ENCODE results near the gene PRTN3.
"Not testable (repeated sequence)": the region's sequence is repeated elsewhere in the genome, so short reads cannot be mapped to it uniquely, and the experiment has no call there.

The PRTN3 gene

DNA sequence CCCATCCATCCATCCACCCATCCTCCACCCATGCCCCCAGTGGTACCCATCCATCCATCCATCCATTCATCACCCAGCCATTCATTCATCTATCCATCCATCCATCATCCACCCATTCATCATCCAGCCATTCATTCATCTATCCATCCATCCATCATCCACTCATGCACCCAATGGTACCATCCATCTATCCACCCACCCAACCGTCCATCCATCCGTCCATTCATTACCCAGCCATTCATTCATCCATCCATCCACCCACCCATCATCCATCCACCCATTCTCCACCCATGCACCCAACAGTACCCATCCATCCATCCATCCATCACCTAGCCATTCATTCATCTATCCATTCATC, 24.3 kb upstream of the PRTN3 start:
- DNase-seq = no peak

DNA sequence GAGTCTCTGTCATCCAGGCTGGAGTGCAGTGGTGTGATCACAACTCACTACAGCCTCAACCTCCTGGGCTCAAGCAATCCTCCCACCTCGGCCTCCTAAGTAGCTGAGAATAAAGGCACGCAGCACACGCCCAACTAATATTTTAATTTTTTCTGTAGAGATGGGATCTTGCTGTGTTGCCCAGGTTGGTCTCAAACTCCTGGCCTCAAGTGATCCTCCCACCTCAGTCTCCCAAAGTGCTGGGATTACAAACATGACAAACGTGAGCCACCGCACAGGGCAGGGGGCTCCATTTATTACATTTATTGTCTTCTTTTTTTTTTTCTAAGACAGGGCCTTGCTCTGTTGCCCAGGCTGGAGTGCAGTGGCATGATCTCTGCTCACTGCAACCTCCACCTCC, 20.6 kb upstream of the PRTN3 start:
- not testable (repeated sequence) for DNase-seq

DNA sequence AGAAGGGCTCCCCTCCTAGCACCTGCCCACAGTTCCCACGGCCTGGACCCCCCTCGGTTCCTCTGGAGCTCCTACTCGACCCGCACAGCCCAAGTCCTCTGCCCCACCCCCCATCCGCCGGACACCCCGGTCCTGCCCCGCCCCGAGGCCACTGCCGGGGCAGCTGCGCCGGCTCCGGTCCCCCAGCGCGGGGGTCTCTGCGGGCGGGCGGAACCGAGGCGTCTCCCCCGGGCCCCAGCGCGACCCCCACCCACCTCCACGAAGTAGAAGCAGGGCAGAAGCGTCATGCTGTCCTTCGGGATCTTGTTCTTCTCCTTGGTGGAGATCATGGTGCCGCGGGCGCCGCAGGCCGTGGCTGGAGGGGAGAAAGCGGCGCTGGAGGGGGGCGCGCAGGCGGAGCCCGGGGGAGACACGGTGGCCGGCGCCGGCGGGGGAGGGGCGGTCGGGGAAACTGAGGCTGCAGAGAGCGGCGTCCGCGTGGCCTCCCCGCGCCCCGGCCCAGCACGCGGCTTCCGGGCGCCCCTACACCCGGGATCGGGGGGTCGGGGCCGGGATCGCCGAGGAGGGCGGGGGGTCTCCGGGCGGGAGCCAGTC, 19.5 kb upstream of the PRTN3 start:
- DNase-seq = no peak

DNA sequence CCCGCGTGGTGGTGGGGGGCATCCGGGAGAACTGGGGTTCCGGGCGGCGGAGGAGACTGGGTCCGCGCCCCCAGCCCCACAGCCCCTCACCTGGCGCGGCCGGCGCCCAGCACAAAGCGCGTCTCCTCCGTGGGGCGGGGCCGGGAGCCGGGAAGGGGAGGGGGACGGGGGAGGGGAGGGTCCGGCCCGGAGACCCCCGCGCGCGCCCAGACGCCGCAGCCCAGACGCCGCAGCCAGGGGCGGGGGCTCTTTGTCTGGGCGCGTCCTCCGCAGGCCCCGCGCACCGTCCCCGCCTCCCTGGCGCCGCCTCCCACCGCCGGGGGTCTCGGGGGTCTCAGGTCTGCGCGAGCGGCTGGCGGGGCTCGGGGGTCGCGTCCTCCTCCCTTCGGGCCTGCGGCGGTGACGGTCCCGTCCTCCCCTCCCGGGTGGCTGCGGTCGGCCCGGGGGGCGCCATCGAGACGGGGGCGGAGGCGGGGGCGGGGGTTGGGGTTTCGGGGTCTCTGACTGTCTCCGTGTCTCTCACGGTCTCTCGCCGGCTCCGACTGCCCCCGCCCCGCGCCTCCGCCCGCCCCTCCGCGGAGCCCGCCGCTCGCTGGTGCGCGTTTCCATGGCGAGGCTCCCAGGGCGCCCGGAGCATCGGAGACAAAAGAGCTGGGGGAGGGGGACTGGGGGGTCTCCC, 18.8 kb upstream of the PRTN3 start, which contains the start of gene PLPPR3:
TSS of gene PLPPR3 (minus strand) at position 131 of the 679 bp plus-strand sequence. CDS start 396 bp downstream, outside the sequence.
- DNase-seq = no peak

DNA sequence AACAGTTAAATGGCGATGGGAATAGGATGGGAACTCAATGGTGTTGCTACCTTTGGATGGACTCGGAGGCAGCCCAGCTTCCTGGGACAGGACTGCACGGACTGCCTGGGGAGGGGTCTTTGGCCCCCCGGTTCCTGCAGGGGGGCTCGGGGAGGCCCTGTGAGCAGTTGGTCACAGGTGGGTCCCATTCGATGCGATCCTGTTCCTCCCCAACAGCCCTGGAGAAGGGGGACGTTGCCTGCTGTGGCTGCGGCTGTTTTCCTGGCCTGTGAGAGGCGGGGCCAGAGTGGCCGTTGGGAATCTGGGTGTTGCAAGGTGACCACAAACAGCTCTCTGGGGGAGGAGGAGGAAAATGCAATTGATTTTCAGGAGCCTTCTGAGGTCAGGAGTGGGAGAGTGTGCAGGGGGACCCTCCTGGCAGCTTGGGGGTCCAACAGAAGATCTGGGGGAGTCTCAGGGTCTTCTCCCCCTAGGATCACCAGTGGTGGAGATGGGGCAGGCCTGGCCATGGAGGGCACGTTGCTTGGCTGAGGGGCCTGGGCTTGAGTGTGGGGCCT, 17.2 kb upstream of the PRTN3 start:
- no peak for DNase-seq

DNA sequence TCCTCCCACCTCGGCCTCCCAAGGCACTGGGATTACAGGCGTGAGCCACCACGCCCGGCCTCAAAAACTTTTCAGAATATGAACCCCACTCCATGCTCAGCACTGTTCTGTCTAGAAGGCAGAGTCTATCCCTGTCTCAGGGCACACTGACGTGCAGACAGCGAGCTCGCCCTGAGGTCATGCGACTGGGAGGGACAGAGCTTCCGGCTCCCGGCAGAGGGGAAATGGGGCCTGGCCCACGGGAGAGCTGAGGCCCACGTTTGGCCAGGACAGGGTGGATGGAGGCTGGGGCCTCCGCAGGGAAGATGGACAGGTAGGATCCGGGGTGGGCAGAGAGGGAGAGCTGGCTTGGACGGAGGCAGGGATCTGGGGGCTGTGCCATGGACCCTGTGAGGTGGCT, 15.9 kb upstream of the PRTN3 start:
- DNase-seq = no peak

DNA sequence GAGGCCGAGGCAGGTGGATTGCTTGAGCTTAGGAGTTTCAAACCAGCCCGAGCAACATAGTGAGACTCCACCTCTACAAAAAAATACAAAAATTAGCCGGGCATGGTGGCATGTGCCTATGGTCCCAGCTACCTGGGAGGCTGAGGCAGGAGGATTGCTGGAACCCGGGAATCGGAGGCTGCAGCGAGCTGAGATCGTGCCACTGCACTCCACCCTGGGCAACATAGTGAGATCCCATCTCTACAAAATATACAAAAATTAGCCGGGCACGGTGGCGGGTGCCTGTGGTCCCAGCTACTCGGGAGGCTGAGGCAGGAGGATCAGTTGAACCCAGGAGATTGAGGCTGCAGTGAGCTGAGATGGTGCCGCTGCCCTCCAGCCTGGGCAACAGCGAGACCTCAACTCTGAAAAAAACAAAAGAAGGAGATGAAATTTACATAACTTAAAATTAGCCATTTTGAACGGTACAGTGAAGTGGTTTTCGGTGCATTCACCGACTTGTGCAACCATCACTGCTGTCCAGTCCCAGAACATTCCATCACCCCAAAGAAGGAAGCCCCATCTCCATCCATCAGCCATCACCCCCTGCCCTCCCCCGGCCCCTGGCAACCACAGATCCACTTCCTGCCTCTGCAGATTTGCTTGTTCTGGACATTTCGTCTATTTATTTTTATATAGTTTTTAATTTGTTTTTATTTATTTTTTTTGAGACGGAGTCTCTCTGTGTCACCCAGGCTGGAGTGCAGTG, 14.7 kb upstream of the PRTN3 start:
- DNase-seq = no peak

DNA sequence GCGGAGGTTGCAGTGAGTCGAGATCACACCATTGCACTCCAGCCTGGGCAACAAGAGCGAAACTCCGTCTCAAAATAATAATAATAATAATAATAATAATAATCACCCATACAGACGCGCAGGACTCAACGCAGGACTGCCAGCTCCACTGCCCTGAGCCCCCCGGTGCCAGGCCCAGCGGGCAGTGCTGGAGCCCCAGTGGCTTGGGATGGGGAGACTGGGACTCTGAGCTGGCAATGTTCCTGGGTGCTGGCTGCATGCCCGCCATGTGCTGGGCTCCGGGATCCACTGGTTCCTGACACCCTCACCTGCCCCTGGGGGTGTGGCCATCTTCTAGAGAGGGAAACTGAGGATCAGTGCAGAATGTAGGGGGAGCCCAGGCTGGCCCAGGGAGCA, 13.5 kb upstream of the PRTN3 start:
- no peak for DNase-seq

DNA sequence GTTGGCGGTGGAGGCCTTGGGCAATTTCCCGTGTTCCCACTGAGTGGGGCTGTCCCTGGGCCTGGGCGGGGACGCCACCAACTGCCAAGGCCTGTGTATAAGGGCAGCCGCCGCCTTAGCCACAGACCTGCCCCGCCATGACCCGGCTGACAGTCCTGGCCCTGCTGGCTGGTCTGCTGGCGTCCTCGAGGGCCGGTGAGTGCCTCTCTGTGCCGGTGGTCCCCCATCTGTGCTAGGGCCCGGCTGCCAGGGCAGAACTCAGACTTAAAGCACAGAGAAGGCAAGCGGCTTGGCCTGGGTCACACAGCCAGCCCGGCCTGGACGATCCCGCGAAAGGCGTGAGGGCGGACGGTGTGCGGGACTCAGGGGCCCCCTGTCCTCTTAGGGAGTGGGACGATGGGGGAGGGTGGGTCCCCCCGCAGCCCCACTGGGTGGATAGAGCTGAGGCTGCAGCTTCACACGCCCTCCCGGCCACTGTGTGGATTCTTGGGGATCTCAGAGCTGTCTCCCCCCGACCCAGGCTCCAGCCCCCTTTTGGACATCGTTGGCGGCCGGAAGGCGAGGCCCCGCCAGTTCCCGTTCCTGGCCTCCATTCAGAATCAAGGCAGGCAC, 13.0 kb upstream of the PRTN3 start, which contains the start of gene AZU1:
TSS of gene AZU1 (plus strand) at position 128 of the 612 bp plus-strand sequence. CDS start at position 138, 10 bp downstream.
- no peak for DNase-seq

DNA sequence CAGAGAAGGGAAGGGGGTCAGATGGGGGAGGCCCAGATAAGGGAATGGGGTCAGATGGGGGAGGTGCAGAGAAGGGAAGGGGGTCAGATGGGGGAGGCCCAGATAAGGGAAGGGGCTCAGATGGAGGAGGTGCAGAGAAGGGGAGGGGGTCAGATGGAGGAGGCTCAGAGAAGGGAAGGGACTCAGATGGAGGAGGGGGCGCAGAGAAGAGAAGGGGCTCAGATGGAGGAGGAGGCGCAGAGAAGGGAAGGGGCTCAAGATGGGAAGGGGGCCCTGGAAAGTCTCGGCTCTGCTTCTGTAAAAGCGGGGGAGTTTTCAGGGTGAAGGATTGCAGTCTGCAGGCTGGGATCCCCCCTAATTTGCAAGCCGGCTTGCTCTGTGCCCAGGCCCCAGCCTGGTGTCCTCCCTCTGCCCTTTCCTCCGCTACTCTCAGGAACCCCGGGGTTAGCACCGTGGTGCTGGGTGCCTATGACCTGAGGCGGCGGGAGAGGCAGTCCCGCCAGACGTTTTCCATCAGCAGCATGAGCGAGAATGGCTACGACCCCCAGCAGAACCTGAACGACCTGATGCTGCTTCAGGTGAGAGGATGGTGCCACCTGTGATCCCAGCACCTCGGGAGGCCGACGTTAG, 11.6 kb upstream of the PRTN3 start:
- no peak for DNase-seq

DNA sequence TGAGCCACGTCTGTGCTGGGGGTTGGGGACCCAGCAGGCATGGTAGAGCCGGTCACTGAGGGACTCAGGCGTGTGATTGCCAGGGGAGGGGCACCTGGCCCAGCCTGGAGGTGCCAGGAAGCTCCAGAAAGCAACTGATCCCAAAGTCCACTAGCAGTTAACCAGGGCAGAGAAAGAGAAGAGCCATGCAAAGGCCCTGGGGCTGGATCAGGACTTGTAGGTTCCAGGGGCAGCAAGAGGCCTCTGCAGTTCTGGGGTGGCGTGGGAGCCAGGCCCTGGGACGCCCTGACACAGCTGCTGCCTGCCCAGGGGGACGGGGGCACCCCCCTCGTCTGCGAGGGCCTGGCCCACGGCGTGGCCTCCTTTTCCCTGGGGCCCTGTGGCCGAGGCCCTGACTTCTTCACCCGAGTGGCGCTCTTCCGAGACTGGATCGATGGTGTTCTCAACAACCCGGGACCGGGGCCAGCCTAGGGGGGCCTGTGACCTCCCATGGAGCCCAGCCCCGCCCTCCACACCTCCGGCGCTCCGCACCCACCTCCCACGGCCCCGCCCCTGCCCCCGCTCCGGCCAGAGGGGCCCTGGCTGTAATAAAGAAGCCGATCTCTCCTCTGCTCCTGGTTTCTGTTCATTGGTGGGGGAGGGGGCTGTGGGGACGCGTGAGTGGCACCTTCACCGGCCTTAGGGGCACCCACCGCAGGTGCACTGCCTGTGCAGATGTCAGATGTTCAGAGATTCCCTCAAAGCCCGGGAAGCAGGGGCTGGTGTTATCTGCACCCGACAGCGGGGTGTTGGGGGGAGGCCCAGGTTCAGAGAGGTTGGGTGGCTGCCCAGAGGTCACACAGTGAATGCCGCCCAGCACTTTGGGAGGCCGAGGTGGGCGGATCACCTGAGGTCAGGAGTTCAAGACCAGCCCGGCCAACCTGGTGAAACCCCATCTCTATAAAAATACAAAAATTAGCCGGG, 9.1 kb upstream of the PRTN3 start:
- no peak for DNase-seq

DNA sequence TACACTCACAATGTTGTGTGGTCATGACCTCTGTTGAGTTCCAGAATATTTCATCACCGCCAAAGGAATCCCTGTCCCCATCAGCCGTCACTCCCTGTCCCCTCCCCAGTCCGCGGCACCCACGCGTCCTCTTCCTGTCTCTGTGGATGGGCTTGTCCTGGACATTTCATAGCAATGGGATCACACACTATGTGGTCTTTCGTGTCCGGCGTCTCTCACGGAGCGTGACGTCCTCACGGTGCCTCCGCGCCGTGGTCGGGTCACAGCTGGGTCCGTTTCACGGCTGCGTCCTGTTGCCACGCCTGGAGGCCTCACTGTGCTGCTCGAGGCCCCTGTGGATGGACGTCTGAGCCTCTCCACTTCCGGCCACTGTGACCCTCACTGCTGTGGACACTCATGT, 6.6 kb upstream of the PRTN3 start:
- no peak for DNase-seq

DNA sequence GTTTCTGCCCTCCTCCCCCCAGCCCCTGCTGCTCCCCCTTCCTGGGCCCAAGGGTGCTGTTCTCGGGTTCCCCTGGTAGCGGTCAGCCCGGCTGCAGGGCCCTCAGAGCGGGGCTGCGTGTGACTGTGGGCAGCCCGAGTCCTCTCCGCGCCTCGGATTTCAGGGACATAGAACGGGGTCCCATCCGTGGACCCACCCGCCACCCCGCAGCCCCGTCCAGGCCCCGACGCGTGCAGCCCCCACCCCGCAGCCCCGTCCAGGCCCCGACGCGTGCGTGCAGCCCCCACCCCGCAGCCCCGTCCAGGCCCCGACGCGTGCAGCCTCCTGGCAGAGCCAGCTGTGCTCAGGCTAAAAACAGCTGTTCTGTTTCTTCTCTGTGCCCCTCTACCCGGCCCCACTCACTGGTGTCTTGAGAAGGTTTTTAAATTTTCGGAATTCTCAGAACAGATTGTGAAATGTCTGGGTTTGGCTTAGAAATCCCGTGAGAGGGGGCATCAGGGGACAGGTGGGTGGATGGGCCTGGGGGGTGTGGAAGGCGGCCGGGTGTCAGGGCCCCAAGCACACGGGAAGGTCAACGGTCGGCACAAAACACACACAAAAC, 5.5 kb upstream of the PRTN3 start:
- no peak for DNase-seq

DNA sequence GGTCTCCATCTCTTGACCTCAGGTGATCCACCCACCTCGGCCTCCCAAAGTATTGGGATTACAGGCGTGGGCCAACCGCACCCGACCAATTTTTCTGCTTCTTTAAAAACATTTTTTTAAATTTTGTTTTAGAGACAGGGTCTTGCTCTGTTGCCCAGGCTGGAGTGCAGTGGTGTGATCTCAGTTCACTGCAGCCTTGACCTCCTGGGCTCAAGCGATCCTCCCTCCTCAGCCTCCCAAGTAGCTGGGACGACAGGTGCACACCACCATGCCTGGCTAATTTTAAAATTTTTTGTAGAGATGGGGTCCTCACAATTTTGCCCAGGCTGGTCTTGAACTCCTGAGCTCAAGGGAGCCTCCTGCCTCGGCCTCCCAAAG, 2.0 kb downstream of the PRTN3 start:
- not testable (repeated sequence) for DNase-seq

DNA sequence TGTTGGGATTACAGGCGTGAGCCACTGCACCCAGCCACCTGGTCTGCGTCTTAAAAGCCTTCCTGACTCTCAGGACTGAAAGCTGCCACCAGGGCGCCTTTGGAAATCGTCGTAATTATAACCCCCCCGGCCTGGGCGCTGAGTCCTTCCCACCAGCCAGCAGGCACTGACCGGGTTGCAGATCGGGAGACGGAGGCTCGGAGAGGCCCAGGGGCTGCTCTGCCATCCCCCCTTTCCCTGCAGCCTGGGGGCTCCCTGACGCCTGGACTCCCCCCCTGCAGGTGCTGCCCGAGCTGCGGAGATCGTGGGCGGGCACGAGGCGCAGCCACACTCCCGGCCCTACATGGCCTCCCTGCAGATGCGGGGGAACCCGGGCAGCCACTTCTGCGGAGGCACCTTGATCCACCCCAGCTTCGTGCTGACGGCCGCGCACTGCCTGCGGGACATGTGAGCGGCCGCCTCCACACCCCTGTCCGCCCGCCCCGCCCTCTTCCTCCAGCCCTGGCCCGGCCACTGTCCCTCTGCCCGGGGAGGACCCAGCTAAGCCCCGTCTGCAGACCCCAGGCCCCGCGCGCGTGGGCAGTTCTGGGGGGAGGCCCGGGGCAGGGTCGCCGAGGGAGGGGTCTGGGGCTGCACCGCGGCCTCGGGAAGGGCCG, 2.5 kb downstream of the PRTN3 start:
- DNase-seq = no peak

DNA sequence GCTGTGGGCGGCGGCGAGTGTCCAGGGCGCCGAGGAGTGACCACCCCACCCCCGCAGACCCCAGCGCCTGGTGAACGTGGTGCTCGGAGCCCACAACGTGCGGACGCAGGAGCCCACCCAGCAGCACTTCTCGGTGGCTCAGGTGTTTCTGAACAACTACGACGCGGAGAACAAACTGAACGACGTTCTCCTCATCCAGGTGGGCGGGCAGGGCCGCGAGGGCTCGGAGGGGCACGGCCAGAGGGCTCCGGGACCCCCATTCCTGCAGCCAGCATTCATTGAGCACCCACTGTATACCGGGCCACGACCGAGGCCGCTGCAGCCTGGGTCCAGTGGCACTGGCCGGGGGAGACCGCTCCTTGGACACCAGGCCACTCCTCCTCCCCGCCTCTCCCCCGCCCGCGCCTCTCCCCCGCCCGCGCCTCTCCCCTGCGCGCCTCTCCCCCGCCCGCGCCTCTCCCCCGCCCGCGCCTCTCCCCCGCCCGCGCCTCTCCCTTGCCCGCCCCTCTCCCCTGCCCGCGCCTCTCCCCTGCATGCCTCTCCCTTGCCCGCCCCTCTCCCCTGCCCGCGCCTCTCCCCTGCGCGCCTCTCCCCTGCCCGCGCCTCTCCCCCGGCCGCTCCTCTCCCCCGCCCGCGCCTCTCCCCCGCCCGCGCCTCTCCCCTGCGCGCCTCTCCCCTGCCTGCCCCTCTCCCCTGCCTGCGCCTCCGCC, 3.2 kb downstream of the PRTN3 start:
- no peak for DNase-seq

DNA sequence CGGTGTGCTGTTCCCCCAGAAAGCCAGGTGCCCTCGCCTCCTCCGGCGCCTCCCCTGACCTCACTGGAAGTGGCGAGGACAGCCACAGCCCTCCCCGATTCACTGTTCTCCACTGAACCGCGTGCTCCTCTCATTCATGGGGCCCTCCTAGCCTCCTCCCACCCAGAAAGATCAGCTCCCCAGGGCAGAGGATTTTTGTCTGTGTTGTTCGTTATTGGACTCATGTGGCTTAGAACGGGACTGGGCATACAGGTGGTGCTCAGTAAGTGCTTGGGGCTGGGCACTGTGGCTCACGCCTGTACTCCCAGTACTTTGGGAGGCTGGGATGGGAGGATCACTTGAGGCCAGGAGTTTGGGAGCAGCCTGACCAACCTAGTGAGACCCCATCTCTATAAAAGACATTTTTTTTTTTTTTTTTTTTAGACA, 3.8 kb downstream of the PRTN3 start:
- no peak for DNase-seq

DNA sequence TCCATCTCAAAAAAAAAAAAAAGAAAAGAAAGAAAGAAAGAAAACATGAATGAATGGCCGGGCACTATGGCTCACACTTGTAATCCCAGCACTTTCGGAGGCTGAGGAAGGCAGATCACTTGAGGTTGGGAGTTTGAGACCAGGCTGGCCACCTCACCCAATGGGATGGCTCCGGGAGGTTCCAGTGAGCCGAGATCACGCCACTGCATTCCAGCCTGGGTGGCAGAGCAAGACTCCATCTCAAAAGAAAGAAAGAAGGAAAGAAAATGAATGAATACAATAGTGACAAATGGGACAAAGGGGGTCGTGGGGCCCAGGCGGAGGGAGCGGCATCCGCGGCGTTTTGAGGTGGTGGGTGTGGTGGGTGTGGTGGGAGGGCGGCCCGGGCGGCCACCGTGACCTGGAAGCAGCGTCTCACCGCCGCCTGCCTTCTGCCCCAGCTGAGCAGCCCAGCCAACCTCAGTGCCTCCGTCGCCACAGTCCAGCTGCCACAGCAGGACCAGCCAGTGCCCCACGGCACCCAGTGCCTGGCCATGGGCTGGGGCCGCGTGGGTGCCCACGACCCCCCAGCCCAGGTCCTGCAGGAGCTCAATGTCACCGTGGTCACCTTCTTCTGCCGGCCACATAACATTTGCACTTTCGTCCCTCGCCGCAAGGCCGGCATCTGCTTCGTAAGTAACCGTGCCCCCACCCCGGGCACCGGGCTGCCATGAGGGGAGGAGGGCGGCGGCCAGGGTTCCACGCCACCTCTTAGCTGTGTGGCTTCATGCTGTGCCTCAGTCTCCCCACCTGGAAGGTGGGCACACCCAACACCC, 5.1 kb downstream of the PRTN3 start:
- DNase-seq = no peak

DNA sequence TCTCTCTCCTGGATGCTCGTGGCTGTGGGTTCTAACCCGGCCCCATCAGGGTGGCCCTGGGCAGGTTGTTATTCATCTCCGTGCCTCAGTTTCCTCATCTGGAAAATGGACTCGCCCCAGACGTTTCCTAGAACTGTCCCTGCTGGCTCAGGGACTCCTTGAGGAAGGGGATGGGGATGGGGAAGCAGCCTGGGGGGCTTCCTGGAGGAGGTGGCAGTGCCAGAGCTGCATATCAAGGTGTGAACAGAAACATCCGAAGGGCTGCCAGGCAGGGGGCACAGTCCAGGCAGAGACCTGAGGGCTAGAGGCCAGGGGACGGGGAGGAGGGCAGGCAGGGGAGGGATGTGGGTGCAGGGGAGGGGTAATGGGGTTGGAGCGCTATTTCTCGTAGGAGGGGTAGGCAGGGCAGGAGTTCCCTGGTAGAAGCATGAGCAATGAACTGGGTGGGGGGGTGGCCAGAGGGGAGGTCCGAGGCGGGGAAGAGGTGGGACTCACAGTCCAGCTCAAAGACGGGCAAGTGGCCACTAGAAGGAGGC, 7.7 kb downstream of the PRTN3 start:
- no peak for DNase-seq
